ENCODE results near the gene SLC3A2.
"Not testable (repeated sequence)": the region's sequence is repeated elsewhere in the genome, so short reads cannot be mapped to it uniquely, and the experiment has no call there.

SLC3A2 gene

GRCh38 chr11:62854013-62854824 lies 26.5 kb upstream of the SLC3A2 start:
- TF ChIP-seq CTCF (conservative IDR thresholded peaks at IDR 0.05; ENCODE audit: low read depth, low read length): no peak
- peak overlapping the region; percentile 100 for H3K4me3 ChIP-seq (ENCODE audit: low read length)
- DNase-seq (ENCODE audit: low read depth): no peak

- no peak for DNase-seq (ENCODE audit: low read depth)
- H3K4me3 ChIP-seq (ENCODE audit: low read length): peak overlapping the region; percentile 100
- no peak for TF ChIP-seq CTCF (conservative IDR thresholded peaks at IDR 0.05; ENCODE audit: low read depth, low read length)
These were observed 25.7 kb upstream of the SLC3A2 start for GRCh38 chr11:62854825-62855570.

GRCh38 chr11:62855571-62856332 lies 24.9 kb upstream of the SLC3A2 start:
- DNase-seq (ENCODE audit: low read depth): peak; percentile 93
- no peak for TF ChIP-seq CTCF (conservative IDR thresholded peaks at IDR 0.05; ENCODE audit: low read depth, low read length)
- peak overlapping the region; percentile 100 for H3K4me3 ChIP-seq (ENCODE audit: low read length)

GRCh38 chr11:62856333-62856895 lies 24.3 kb upstream of the SLC3A2 start:
- no peak for TF ChIP-seq CTCF (conservative IDR thresholded peaks at IDR 0.05; ENCODE audit: low read depth, low read length)
- DNase-seq (ENCODE audit: low read depth): no peak
- H3K4me3 ChIP-seq (ENCODE audit: low read length): peak overlapping the region; percentile 100

GRCh38 chr11:62857541-62857982 lies 23.1 kb upstream of the SLC3A2 start:
- peak overlapping the region; percentile 14 for H3K4me3 ChIP-seq (ENCODE audit: low read length)
- no peak for DNase-seq (ENCODE audit: low read depth)
- no peak for TF ChIP-seq CTCF (conservative IDR thresholded peaks at IDR 0.05; ENCODE audit: low read depth, low read length)

- DNase-seq (ENCODE audit: low read depth): no peak
- H3K4me3 ChIP-seq (ENCODE audit: low read length): peak overlapping the region; percentile 9
- TF ChIP-seq CTCF (conservative IDR thresholded peaks at IDR 0.05; ENCODE audit: low read depth, low read length): no peak
These were observed 22.5 kb upstream of the SLC3A2 start for GRCh38 chr11:62858201-62858600.

GRCh38 chr11:62859281-62859703 lies 21.4 kb upstream of the SLC3A2 start:
- H3K4me3 ChIP-seq (ENCODE audit: low read length); DNase-seq (ENCODE audit: low read depth): not testable (repeated sequence)
